GM12878 (cell line): ENCODE data around the gene MPRIP. TPM values are rescaled to one million over a fixed set of nuclear protein-coding genes. Genes with fewer than 3 reads are reported as not detected.

Experiments
- ATAC-seq: fragments of 200-7000 bp; cut with Tn5 transposase; 3 replicates; pipeline ENCODE4 v1.9.1; 2020; ENCODE audit warnings: mild to moderate bottlenecking, moderate library complexity
- BruUV-seq: library from RNA; stranded (reverse); fragments of 400-500 nt; replicated peaks from 2 replicates; lab custom pipeline; 2021; lab: Mats Ljungman, UMichigan
- CTCF ChIA-PET: fragments of 300-600 bp; sonication (Branson Sonifier 250); formaldehyde crosslinking; extraction: SDS; loops from one replicate; lab custom pipeline; 2021; ENCODE audit warnings: inconsistent platforms; lab: Yijun Ruan, JAX
- POLR2A ChIA-PET: fragments of 350-600 bp; formaldehyde crosslinking; extraction: SDS; loops from one replicate; lab custom pipeline; 2021; ENCODE audit warnings: inconsistent platforms; lab: Charles Lee
- RAD21 ChIA-PET: fragments of 300-600 bp; sonication (Branson Sonifier 250); formaldehyde crosslinking; loops from one replicate; lab custom pipeline; 2023; ENCODE audit warnings: antibody characterized with exemption; ENCODE audit not compliant: unreplicated experiment; lab: Charles Lee
- SMC1A ChIA-PET: fragments of 300-600 bp; sonication (Branson Sonifier 250); formaldehyde crosslinking; loops from one replicate; lab custom pipeline; 2023; ENCODE audit not compliant: unreplicated experiment, uncharacterized antibody; lab: Charles Lee
- DNase-seq: peaks from one replicate; pipeline ENCODE4 v3.0.0-alpha.2; 2011; ENCODE audit warnings: low read depth, low spot score
- FAIRE-seq: peaks from 3 replicates; lab custom pipeline; 2011; peaks lifted over from hg19 to GRCh38; lab: Jason Lieb, UNC
- H2AFZ ChIP-seq: 2 replicates; pipeline ENCODE4 v1.6.0; 2011; ENCODE audit warnings: low read depth, low read length, control low read depth; ENCODE audit not compliant: control insufficient read depth
- H3K27ac ChIP-seq: 2 replicates; pipeline ENCODE4 v1.5.1; 2011; ENCODE audit warnings: control low read depth; ENCODE audit not compliant: control insufficient read depth, insufficient read depth
- H3K27me3 ChIP-seq, 2 experiments: replicated peaks in 1 of 2; 2 replicates each; pipeline versions ENCODE4 v1.6.0 to v1.6.1; 2011; ENCODE audit warnings: low read length in 1 of 2; ENCODE audit not compliant: control insufficient read depth in 2 of 2, insufficient read depth in 2 of 2
- H3K36me3 ChIP-seq, 2 experiments: 2 replicates each; pipeline ENCODE4 v1.5.1; 2011; ENCODE audit warnings: low read length in 1 of 2; ENCODE audit not compliant: control insufficient read depth in 2 of 2, insufficient read depth in 2 of 2
- H3K4me1 ChIP-seq: 2 replicates; pipeline ENCODE4 v1.6.1; 2011; ENCODE audit warnings: mild to moderate bottlenecking, low read length, moderate library complexity, mixed read lengths; ENCODE audit not compliant: control insufficient read depth, insufficient read depth
- H3K4me2 ChIP-seq: 2 replicates; pipeline ENCODE4 v1.6.0; 2011; ENCODE audit warnings: control low read depth; ENCODE audit not compliant: control insufficient read depth, insufficient read depth
- H3K4me3 ChIP-seq: fragments of 200-600 bp; sonication (generic); 2 replicates; pipeline ENCODE4 v1.5.1; 2016
- H3K79me2 ChIP-seq: 2 replicates; pipeline ENCODE4 v1.6.0; 2011; ENCODE audit warnings: low read length; ENCODE audit not compliant: control insufficient read depth, insufficient read depth
- H3K9ac ChIP-seq: 2 replicates; pipeline ENCODE4 v1.8.0; 2011; ENCODE audit warnings: low read length, control low read depth, mixed read lengths; ENCODE audit not compliant: control insufficient read depth, insufficient read depth
- H3K9me3 ChIP-seq: replicated peaks from 3 replicates; pipeline ENCODE4 v1.5.1; 2011; ENCODE audit warnings: mild to moderate bottlenecking, low read length; ENCODE audit not compliant: control insufficient read depth, insufficient read depth
- H4K20me1 ChIP-seq: 2 replicates; pipeline ENCODE4 v1.6.0; 2011; ENCODE audit not compliant: control insufficient read depth, insufficient read depth
- ASH2L ChIP-seq: fragments of 300-600, 200-600 bp; sonication (generic); IDR thresholded peaks from 2 replicates; pipeline ENCODE4 v1.6.1; 2017; ENCODE audit warnings: low read depth, mild to moderate bottlenecking, borderline replicate concordance
- BCL11A ChIP-seq: IDR thresholded peaks from 2 replicates; pipeline ENCODE4 v1.6.1; 2011; ENCODE audit warnings: low read depth, low read length
- CTCF ChIP-seq, 3 experiments: IDR thresholded peaks in 2 of 3; conservative IDR thresholded peaks in 1 of 3; 2 replicates each; pipeline ENCODE4 v1.5.1; 2011; ENCODE audit warnings: low read depth in 3 of 3, low read length in 3 of 3, mild to moderate bottlenecking in 3 of 3, control low read depth in 2 of 3, moderate library complexity in 2 of 3, inconsistent platforms in 1 of 3, mixed read lengths in 1 of 3; ENCODE audit not compliant: control insufficient read depth in 2 of 3, insufficient read depth in 1 of 3; ENCODE audit errors: extremely low read depth in 1 of 3
- MAX ChIP-seq: IDR thresholded peaks from 2 replicates; pipeline ENCODE4 v1.6.1; 2012; ENCODE audit warnings: low read depth, low read length, improper control_type of control experiment
- NBN ChIP-seq: fragments of 450-650 bp; IDR thresholded peaks from 2 replicates; pipeline ENCODE4 v1.6.1; 2016
- PBX3 ChIP-seq: IDR thresholded peaks from 2 replicates; pipeline ENCODE4 v1.6.1; 2011; ENCODE audit warnings: mild to moderate bottlenecking, low read depth, low read length, moderate library complexity; ENCODE audit not compliant: insufficient replicate concordance
- SP1 ChIP-seq: IDR thresholded peaks from one replicate; pipeline ENCODE4 v1.6.1; 2011; ENCODE audit warnings: low read depth, low read length
- whole genome bisulfite sequencing: methylation state at CpG from one replicate; pipeline ENCODE4 v1.1.6; 2016; ENCODE audit warnings: low lambda C conversion rate; ENCODE audit not compliant: insufficient replicate concordance, insufficient coverage; ENCODE audit errors: missing lambda C conversion rate; 5-methylcytosine and 5-hydroxymethylcytosine counted together
- in situ Hi-C: fragments of 300-500 bp; cut with MboI; formaldehyde crosslinking; loops from 9 replicates; pipeline ENCODE4 v1.14.3; 2018; ENCODE audit warnings: mixed read lengths
- intact Hi-C: fragments of 100-400 bp; cut with micrococcal nuclease; formaldehyde crosslinking; loops from one replicate; pipeline ENCODE4 v1.14.2; 2022; ENCODE audit not compliant: unreplicated experiment
- polyA plus RNA-seq, 11 experiments: library from polyadenylated mRNA; depleted of rRNA in 4 of 11; unstranded in 6 of 11; stranded (reverse) in 5 of 11; fragments of >200 nt; fragmentation: Nextera tagmentation in 4 of 11; fragmentation: Illumina TruSeq in 1 of 11; extraction: Ambion mirVana in 4 of 11; extraction: Trizol in 1 of 11; gene quantifications; 1 replicate in 1 of 11; 2 replicates in 10 of 11; pipeline versions ENCODE4 v1.2.1 to v1.2.3, GENCODE V29; 2011 to 2016; ENCODE audit warnings: inconsistent platforms in 2 of 11, missing spikeins in 2 of 11, low read depth in 1 of 11
- total RNA-seq, 4 experiments: library from RNA; depleted of rRNA in 3 of 4; stranded (reverse); fragments of >200 nt in 3 of 4; fragmentation: Illumina TruSeq in 1 of 4; extraction: Trizol in 1 of 4; gene quantifications; 2 replicates each; pipeline versions ENCODE4 v1.2.1 to v1.2.3, GENCODE V29; 2013 to 2021
- TF ChIP-seq, protein P1 (sequence below): IDR thresholded peaks from 2 replicates; pipeline ENCODE4 v1.6.1; 2011; ENCODE audit warnings: borderline replicate concordance, low read depth, mild to moderate bottlenecking, moderate library complexity, low read length; ENCODE audit not compliant: insufficient read depth, poor library complexity, severe bottlenecking
- TF ChIP-seq, protein P2 (sequence below): fragments of 450-650 bp; IDR thresholded peaks from 2 replicates; pipeline ENCODE4 v1.6.1; 2016; ENCODE audit warnings: mild to moderate bottlenecking
- TF ChIP-seq, protein P3 (sequence below): fragments of 450-650 bp; IDR thresholded peaks from 2 replicates; pipeline ENCODE4 v1.6.1; 2017; ENCODE audit warnings: mild to moderate bottlenecking, low read depth, inconsistent platforms; ENCODE audit not compliant: poor library complexity, severe bottlenecking

The MPRIP gene
- total and polyA plus RNA-seq, 10 of the 15 experiments (the other 5 are each of a cell fraction or from before 2014, with no cell fraction given): 16.5 to 168 (median 71.7) TPM

DNA sequence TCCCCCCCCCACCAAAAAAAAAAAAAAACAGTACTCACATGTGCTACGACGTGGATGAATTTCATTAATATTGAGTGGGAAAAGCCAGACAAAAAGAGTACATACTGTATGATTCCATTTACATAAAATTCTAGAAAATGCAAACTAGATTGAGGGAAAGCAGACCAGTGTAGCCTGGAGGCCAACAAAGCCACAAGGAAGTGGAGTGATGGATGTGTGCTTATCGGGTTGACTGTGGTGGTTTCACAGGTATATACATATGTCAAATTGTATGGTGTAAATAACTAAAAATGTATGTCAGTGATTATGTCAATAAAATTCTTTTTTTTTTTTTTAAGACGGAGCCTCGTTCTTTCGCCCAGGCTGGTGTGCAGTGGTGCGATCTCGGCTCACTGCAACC lies 165.7 kb downstream of the MPRIP start:
- ChIA-PET SMC1A (no interaction called here), CTCF (interaction anchor here (0.6 kb wide), 1 partner anchor 43 kb away, joined by 3 read pairs; no protein-coding TSS in a partner anchor), RAD21 (interaction anchor here (0.8 to 1.0 kb wide), 2 partner anchors 32 to 217 kb away, joined by 3 read pairs; no protein-coding TSS in a partner anchor), POLR2A (interaction anchor here (0.7 kb wide), 1 partner anchor 29 kb away, joined by 3 read pairs; the partner anchor contains the start of gene FLCN)
- intact Hi-C loops (loop anchor here (10.0 kb wide), 2 partner anchors 97 to 203 kb away; partner anchors contain the start of gene NT5M), in situ Hi-C loops (no loop called here)
- Histone ChIP-seq H3K27me3 (no peaks in the 10 kb centered on the region), H3K4me3 (no peak overlapping the region), H3K9ac (no peak overlapping the region), H3K9me3 (no peaks in the 10 kb centered on the region), H3K79me2 (peaks cover 26% of the 10 kb centered on the region), H3K4me2 (no peak overlapping the region), H2AFZ (no peak overlapping the region), H3K4me1 (peaks cover 9% of the 10 kb centered on the region; the same call in 1 of the 2 replicates), H3K27ac (no peak overlapping the region), H3K36me3 (peaks cover 2 to 4% of the 10 kb centered on the region in 2 experiments; a peak in 3 of 4 replicates), H4K20me1 (no peaks in the 10 kb centered on the region)
- BruUV-seq: no TSS peak
- DNase-seq (no peak), ATAC-seq (no peak), FAIRE-seq (no peak)
- 82% methylated on average over 8 of the region's 8 CpGs for WGBS
- no peak for TF ChIP-seq ASH2L
- no peak for TF ChIP-seq BCL11A
- no peak for TF ChIP-seq SP1
- no peak for TF ChIP-seq MAX
- TF ChIP-seq PBX3: no peak
- TF ChIP-seq, protein P1, sequence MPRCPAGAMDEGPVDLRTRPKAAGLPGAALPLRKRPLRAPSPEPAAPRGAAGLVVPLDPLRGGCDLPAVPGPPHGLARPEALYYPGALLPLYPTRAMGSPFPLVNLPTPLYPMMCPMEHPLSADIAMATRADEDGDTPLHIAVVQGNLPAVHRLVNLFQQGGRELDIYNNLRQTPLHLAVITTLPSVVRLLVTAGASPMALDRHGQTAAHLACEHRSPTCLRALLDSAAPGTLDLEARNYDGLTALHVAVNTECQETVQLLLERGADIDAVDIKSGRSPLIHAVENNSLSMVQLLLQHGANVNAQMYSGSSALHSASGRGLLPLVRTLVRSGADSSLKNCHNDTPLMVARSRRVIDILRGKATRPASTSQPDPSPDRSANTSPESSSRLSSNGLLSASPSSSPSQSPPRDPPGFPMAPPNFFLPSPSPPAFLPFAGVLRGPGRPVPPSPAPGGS: no peak
- no peak for TF ChIP-seq CTCF (IDR thresholded peaks at IDR 0.05 in 2 of 3, conservative IDR thresholded peaks at IDR 0.05 in 1 of 3; ENCODE audit: control insufficient read depth in 2 of 3, extremely low read depth in 1 of 3, insufficient read depth in 1 of 3, low read depth in 3 of 3, low read length in 3 of 3)
- TF ChIP-seq, protein P2, sequence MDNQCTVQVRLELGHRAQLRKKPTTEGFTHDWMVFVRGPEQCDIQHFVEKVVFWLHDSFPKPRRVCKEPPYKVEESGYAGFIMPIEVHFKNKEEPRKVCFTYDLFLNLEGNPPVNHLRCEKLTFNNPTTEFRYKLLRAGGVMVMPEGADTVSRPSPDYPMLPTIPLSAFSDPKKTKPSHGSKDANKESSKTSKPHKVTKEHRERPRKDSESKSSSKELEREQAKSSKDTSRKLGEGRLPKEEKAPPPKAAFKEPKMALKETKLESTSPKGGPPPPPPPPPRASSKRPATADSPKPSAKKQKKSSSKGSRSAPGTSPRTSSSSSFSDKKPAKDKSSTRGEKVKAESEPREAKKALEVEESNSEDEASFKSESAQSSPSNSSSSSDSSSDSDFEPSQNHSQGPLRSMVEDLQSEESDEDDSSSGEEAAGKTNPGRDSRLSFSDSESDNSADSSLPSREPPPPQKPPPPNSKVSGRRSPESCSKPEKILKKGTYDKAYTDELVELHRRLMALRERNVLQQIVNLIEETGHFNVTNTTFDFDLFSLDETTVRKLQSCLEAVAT: no peak
- TF ChIP-seq NBN: no peak
- TF ChIP-seq, protein P3, sequence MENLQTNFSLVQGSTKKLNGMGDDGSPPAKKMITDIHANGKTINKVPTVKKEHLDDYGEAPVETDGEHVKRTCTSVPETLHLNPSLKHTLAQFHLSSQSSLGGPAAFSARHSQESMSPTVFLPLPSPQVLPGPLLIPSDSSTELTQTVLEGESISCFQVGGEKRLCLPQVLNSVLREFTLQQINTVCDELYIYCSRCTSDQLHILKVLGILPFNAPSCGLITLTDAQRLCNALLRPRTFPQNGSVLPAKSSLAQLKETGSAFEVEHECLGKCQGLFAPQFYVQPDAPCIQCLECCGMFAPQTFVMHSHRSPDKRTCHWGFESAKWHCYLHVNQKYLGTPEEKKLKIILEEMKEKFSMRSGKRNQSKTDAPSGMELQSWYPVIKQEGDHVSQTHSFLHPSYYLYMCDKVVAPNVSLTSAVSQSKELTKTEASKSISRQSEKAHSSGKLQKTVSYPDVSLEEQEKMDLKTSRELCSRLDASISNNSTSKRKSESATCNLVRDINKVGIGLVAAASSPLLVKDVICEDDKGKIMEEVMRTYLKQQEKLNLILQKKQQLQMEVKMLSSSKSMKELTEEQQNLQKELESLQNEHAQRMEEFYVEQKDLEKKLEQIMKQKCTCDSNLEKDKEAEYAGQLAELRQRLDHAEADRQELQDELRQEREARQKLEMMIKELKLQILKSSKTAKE: no peak
